ENCODE data around the gene SOX13.

SOX13 gene

DNA sequence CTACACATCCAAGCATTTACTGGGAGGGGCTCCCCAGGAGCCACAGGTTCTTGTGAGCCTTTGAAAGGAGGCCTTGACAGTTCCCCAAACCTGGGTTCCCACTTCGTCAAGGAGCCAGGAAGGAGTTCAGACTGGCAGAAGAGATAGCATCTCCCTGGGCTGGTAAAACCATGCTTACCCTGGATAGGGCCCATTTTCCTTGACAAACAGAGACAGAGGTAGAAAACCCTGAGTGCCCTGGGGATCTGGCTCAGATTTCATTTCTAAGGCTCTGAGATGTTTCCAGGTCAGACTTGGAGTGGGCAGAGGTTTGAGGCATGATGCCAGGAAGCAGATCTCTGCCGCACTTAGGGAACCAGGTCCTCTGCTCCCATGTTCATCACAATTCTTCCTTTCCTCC lies 76.2 kb downstream of the SOX13 start:
- in situ Hi-C loops (cut with MboI; ENCODE audit: low sequenced_read_pairs): loop anchor here (25.0 kb wide), 1 partner anchor 287 kb away; the partner anchor contains the start of gene SNRPE

DNA sequence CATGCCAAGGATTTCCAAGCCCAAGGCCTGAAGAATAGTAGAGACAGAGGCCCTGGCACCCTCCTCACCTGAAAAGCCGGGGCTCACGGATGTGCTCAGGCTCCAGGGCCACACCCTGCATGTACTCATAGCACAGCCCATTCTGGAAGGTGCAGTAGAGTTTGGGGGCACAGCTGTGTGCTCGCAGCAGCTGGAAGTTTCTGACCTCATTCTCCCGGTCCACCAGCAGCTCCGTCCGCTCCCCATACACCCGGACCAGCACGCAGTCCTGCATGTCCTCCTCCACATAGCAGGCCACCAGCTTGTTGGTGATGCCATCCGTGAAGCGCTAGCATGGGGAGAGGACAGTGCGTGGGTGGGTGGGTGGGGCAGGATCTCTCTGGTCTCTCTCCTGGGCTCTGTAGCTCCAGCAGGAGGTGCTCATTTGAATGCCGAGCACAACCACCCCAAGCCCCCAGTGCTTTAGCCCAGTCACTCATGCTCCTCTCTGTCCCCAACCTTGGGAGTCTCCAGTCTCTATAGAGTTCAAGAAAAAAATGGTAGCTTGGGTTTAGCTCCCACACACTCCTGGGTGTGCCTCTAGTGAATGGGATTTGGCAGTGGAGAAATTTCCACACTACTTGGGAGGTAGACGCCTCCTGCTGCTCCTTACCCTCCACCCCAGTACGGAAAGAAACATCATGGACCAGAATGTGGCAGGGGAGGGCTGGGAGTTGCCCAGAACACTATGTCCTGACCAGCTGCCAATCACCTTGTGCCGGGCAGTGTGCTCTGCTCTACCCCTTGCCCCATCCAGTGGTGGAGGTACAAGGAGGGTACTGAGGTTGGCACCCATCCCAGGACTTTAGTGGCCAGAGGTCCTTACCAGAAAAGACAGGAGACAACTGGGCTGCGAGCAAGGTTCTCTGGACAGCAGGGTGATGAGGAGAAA lies 77.0 kb downstream of the SOX13 start:
- in situ Hi-C loops (cut with MboI; ENCODE audit: low sequenced_read_pairs): loop anchor here (25.0 kb wide), 2 partner anchors 212 to 288 kb away; partner anchors contain the start of genes PLEKHA6 and SNRPE

DNA sequence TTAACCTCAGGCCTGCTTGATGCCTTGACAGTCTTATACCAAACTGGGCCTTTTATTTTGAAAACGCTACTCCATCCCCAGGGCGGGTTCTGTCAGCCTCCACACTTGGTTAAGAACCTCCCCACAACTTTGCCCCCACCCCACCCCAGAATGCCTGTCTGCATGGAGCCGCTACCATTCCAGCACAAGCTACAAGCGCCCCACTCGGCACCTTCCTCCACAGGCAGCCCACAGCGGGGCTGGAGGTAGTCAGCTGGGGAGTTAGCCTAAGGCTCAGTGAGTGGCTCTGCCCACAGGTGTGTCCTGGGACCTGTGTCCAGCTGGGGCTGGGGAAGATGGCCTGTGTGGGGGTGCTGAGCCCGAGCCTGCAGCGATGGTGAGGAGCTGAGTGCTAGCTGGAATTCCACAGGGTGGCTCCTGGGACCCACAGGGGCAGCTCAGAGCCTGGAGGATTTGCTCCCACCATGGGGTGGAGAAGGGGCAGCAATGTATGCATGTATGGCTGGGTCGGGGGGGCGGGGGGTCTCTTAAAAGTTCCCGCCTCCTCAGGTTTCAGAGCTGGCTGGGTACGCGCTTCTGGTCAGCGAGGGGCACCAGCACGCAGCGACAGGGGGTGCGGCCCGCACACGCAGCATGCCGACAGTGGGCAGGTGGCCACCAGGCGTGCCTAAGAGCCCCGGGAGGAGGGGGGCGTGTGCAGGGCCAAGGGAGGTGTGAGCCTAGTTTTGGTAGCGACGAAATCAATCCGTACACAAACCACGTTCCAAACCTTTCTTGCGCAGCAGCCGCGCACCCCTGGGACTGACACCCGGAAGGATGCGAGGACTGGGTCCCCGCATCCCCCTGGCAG lies 78.0 kb downstream of the SOX13 start:
- in situ Hi-C loops (cut with MboI; ENCODE audit: low sequenced_read_pairs): loop anchor here (25.0 kb wide), 1 partner anchor 211 kb away; the partner anchor contains the start of gene PLEKHA6

DNA sequence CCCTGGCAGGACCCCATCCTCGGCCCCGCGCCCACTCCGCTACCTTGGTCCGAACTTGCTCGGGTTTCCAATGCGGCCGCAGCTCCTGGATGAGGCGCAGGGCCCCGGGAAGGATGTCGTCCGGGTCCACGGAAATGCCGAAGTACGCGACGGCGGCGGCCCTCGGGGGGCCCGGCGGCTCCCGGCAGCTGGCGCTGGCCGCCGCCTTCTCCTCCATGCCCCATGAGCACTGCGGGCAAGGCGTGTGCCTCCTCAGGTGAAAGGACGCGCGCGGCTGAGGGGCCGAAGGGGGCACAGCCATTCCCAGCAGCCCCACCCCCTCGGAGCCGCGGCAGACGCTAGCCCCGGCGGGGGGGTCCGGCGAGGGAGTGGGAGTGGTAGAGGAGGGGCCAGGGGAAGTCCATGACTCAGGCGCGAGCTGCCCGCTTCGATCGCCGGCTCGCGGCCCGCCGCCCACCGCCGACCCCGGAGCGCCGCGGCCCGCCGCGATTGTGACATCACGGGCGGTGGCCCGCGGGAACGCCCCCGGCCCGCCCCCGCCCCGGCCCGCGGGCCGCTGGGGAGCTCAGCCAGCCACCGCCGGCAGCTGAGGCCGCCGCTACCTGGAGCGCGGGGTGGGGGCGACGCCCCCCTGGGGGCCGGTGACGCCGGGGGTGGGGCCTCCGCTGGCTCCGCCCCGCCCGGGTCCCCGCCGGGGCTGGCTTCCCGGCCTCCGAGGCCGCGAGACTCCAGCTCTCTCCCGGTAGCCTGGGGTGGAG lies 78.8 kb downstream of the SOX13 start, which contains the start of gene ETNK2:
ETNK2 (minus strand) TSS at position 493 of the 758 bp plus-strand sequence; CDS start at position 301, 192 bp downstream.
- in situ Hi-C loops (cut with MboI; ENCODE audit: low sequenced_read_pairs): loop anchor here (25.0 kb wide), 1 partner anchor 211 kb away; the partner anchor contains the start of gene PLEKHA6

DNA sequence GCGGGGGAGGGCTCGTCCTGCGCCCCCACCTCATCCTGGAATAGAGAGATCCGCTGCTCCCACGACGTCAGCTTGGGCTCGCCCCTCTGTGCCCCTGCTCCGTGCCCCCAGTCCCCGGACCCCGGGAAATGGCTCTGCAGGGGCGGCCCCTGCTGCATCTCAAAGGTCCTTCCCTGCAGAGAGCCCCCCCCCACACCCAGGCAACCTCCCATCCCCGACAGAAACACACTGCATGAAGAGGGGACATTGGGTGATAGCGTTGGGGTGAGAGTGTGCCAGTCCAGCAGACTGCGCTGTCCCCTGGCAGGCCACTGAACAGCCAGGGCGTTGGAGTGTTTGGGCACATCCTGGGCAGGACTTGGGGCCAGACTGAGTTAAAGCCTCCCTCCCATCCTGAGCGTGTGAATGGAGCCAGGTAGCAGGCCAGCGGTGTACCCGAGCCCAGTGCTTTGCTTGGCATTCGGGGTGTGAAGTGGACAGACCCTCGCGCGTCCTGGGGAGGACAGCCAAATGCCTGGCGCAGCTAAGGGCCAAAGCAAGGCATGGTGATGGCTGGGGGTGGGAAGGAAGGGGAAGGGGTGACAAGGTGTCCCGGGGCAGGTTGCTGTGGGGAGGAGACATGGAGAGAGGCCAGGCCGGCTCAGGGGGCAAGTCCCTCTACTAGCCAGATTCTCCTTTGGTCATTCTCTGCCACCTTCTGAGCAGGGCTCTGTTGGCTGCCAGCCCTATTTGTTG lies 79.6 kb downstream of the SOX13 start:
- in situ Hi-C loops (cut with MboI; ENCODE audit: low sequenced_read_pairs): loop anchor here (25.0 kb wide), 1 partner anchor 210 kb away; the partner anchor contains the start of gene PLEKHA6

DNA sequence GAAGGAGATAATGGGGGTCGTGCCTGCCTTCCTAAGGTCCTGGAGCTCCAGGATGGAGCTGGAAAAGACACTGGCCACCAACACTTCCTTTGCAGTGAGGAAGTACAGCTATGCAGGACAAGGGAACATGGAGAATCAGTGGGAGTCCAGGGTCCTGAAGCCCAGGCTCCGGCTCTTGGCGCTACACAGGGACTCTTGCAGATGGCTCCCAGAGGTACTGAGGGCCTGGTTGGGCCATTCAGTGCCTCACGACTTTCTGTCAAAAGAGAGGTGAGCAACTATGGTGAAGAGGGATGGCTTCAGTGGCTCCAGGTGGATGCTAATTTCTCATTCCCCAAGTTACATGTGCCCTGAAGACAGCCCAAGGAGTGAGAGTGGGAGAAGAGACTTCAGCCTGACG lies 80.8 kb downstream of the SOX13 start:
- in situ Hi-C loops (cut with MboI; ENCODE audit: low sequenced_read_pairs): loop anchor here (25.0 kb wide), 1 partner anchor 209 kb away; the partner anchor contains the start of gene PLEKHA6

DNA sequence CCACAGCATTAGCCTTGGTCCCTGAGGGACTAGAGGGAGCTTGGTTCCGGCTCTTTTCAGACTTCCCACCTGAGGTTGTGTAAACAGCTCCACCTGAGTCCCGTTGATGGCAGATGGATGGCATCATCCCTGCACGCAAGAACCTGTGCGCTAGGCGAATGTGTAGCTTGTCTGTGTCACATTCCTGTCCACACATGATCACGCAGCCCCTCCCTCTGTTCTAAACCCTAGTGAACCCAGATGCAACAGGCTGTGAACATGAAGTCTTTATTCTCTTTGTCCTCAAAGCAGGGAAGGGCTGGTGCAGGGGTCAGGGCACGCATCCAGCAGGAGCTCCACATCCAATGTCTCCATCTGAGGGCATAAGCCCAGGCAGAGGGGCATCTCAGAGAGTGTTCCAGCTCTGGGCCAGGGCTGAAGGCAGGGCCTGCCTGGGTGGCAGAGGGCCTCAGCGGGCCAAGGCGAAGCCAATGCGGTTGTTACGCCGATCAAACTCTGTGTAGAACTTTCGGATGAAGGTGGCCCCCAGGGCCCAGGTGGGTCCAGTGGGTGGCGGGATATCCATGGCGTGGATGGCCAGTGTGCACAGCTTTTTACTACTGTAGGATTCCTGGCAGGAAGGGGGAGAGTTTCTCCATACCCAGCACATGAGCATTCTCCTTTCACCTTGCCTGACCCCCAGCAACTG lies 81.8 kb downstream of the SOX13 start:
- in situ Hi-C loops (cut with MboI; ENCODE audit: low sequenced_read_pairs): loop anchor here (25.0 kb wide), 1 partner anchor 208 kb away; the partner anchor contains the start of gene PLEKHA6

DNA sequence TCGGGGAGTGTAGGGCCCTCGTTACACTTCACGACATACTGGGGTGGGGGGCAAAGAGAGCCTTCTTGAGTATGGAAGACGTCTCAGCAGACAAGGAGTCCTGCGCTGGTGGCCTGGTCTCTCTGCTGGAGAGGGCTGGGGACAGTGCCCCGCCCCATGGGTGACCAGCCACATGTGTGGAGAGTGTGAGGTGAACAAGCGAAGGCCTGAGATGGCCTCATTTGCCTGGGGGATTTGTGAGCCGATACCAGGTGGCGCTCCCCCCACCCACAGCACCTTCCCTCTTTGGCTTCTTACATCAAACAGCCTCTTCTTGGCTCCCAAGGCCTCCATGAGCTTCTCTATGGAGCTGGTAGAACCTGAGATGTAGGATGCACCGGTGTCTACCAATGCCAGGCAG lies 83.0 kb downstream of the SOX13 start:
- in situ Hi-C loops (cut with MboI; ENCODE audit: low sequenced_read_pairs): loop anchor here (25.0 kb wide), 1 partner anchor 206 kb away; the partner anchor contains the start of gene PLEKHA6

DNA sequence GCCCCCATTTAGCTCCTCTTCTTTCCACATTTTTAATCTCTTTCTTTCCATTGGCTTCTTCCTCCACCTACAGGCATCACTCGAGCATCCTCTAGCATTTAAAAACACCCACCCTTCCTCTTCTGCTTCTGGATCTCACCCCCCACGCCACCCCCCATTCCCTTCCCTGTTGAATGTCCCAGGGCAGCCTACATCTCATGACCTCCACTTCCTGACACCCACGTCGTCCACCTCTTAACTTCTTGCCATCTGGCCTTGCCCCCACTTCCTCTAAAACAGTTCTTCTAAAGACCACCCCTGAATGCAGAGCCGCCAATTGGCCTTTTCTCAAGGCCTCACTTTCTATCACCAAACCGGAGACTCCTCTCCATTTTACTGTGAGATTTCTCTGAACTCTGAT lies 85.0 kb downstream of the SOX13 start:
- in situ Hi-C loops (cut with MboI; ENCODE audit: low sequenced_read_pairs): loop anchor here (25.0 kb wide), 1 partner anchor 204 kb away; the partner anchor contains the start of gene PLEKHA6

DNA sequence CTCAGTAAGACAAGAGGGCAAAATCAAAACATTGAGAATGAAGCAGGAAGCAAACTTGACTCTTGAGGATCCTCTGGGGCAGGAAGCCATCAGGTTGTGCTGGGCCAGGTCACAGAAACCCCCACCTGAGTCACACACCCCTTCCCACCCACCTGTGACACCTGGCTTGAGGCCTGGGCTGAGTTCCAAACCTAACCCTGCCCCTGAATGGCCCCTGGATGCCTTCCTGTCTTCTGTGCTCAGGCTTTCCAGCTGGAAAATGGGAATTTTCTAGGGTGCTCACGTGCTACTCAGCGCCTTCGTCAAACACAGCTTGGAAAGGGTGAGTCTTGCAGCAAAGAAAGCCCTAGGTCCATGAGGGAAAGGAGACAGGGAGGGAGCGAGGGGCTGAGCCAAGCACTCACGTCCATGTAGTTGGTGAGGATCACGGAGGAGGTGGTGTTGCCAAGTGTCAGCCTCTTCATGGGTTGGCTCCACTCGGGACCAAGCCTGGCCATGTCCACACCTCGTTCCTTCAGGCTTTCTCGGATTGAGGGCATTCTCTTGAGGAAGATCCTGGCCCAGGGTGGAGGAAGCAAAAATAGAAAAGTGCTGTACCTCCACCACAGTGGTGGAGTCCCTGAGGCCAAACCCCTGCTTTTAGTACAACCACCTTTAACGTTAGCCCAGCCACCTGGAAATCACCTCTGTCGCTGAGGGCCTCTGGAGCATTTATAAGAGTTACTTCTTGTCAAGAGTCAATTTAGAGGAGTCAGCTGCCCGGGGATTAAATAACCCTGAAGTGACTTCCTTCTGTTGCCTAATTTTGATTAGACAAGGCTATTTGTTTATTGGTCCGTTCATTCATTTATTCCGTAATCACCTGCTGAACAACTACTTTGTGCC lies 88.9 kb downstream of the SOX13 start:
- in situ Hi-C loops (cut with MboI; ENCODE audit: low sequenced_read_pairs): loop anchor here (25.0 kb wide), 1 partner anchor 200 kb away; the partner anchor contains the start of gene PLEKHA6

DNA sequence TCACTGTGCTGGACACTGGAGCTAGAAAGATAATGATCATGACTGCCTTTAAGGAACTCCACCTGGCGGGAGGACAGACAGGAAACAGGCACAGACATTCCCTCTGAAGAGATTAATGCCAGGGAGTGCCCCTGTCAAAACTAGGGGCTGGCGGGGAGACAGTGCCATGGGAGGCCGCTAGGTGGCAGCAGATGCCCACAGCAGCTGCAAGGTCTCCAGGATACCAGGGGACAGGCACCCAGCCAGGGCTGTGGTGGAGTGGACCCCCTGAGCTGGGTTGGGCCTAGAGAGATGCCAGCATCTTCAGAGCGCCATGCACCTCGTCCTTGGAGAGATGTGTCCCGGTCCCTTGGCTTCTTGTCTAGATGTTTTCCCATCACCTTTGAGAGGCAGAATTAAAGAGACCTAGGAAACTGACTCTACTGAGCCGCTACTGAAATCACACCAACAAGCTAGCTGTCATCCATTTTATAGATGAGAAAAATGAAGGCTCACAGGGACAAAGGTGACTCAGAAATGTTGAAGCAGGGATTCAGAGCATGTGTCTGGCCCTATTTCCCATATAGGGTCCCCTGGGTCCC lies 89.7 kb downstream of the SOX13 start:
- in situ Hi-C loops (cut with MboI; ENCODE audit: low sequenced_read_pairs): loop anchor here (25.0 kb wide), 1 partner anchor 200 kb away; the partner anchor contains the start of gene PLEKHA6

DNA sequence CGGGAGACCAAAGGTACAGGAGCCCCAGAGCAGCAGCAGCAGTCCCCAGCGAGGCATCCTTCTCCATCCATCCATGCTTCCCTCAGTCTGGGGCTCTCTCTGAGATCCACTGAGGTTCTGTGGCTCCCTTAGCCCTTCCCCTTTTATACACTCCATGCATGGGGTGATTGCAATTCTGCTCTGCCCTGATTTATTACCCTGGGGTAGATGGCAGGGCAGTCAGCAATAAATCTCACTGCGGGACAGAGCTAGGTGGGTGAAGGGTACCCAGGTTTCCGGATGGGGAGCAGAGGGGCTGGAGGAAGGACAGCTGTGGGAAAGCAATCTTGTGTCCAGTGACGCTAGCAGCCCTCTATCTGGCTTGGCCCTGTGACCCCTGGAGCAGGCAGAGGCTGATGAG lies 93.3 kb downstream of the SOX13 start, which contains the start of gene REN:
REN (minus strand) TSS at position 119 of the 400 bp plus-strand sequence; CDS start at position 75, 44 bp downstream.
- in situ Hi-C loops (cut with MboI; ENCODE audit: low sequenced_read_pairs): loop anchor here (25.0 kb wide), 1 partner anchor 196 kb away; the partner anchor contains the start of gene PLEKHA6

DNA sequence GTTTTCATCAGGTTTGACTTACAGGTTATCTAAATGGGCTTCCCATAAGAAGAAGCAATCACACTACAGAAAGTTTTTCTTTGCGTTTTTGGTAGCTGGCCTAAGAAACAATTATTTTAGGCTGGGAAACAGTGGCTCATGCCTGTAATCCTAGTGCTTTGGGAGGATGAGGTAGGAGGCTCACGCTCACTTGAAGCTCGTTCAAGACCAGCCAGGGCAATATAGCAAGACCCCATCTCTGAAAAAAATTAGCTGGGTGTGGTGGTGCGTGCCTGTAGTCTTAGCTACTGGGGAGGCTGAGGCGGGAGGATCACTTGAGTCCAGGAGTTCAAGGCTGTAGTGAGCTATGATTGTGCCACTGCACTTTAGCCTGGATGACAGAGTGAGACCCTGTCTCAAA lies 94.8 kb downstream of the SOX13 start:
- in situ Hi-C loops (cut with MboI; ENCODE audit: low sequenced_read_pairs): loop anchor here (25.0 kb wide), 1 partner anchor 195 kb away; the partner anchor contains the start of gene PLEKHA6

DNA sequence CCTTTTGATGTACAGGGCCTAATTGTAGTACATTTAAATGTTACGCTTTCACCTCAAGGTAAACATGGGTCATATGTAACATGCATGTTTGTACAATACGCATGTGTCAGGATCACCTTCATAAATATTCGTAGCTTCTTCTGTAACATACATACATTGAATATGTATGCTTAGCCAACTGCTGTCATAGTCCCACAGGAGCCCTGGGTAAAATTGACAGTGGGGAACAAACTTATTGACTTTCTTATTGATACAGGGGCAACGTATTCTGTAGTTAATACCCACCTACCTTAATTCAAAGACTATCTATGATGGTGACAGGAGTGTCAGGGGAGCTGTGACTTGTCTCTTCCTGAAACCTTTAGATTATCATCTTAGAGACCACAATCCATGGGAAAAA lies 96.9 kb downstream of the SOX13 start:
- in situ Hi-C loops (cut with MboI; ENCODE audit: low sequenced_read_pairs): loop anchor here (25.0 kb wide), 1 partner anchor 192 kb away; the partner anchor contains the start of gene PLEKHA6

DNA sequence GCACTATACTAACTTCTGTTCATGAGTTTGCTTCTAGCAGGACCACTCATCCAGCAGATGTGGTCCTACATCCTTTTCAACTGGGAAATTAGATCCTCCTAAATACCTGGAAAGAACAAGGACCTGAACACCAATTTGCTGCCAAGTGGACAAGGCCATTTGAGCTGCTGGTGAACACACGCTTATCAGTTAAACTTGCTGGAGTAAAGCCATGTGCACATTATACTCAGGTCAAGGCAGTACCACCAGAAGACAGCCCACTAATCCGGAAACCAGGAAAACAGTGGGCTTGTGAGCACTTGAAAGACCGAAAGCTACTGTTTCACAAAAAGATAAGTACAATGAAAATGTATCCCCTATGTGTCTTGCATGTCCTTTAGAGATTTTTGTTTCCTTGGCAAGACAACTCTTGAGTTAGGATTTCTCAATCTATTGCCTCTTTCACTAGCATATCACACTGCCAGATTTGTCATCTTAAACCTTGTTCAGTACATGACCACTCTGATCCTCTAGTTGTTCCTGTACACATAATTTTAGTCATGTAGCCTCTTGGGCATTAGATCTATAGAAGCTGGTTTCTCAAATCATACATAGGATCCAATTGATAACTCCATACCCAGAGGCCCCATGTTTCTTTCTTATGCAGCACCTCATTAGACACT lies 97.7 kb downstream of the SOX13 start:
- in situ Hi-C loops (cut with MboI; ENCODE audit: low sequenced_read_pairs): loop anchor here (25.0 kb wide), 1 partner anchor 192 kb away; the partner anchor contains the start of gene PLEKHA6

DNA sequence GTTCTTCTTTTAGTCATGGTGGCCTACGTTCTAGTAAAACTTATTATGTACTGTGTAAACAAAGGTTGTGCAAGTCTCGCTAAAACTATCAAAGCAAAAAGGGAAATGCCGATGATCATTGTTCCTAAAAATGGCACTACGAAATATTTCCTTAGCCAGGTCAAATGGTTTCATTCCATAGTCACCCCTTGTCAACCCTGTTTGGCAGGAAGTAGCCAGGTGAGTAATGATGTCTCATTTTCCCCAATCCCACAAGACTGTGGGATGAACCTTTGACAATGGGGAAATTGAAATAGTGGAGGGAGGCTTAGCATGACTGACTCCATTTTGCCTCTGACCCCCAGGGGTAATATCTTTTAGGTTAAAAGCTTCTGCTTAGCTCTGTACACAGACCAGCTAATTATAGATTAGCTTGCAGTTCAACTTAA lies 98.8 kb downstream of the SOX13 start:
- in situ Hi-C loops (cut with MboI; ENCODE audit: low sequenced_read_pairs): loop anchor here (25.0 kb wide), 1 partner anchor 191 kb away; the partner anchor contains the start of gene PLEKHA6
